HCT116 (cell line): Measurements from ENCODE around the gene RABL3. TPM values are rescaled to one million over a fixed set of nuclear protein-coding genes. Genes with fewer than 3 reads are reported as not detected.

Experiments used
- ATAC-seq: fragments of 200-7000 bp; cut with Tn5 transposase; 2 replicates; pipeline ENCODE4 v1.9.1; 2020; ENCODE audit warnings: mild to moderate bottlenecking, moderate library complexity
- BruUV-seq: library from RNA; stranded (reverse); fragments of 400-500 nt; replicated peaks from 2 replicates; lab custom pipeline; 2021; lab: Mats Ljungman, UMichigan
- CTCF ChIA-PET: fragments of 300-600 bp; sonication (Branson Sonifier 250); formaldehyde crosslinking; loops from one replicate; lab custom pipeline; 2021; ENCODE audit warnings: antibody characterized with exemption; lab: Charles Lee
- POLR2A ChIA-PET: fragments of 300-600, 350-600 bp; sonication (Branson Sonifier 250); formaldehyde crosslinking; loops from one replicate; lab custom pipeline; 2021; ENCODE audit warnings: antibody characterized with exemption; lab: Charles Lee
- RAD21 ChIA-PET, 2 experiments: fragments of 300-600 bp; sonication (Branson Sonifier 250); formaldehyde crosslinking; loops; one replicate each; lab custom pipeline; 2023; ENCODE audit warnings: low total read pairs in 2 of 2; ENCODE audit not compliant: uncharacterized antibody in 2 of 2, unreplicated experiment in 2 of 2, low non-redundant PET in 1 of 2; lab: Charles Lee
- DNase-seq: peaks from one replicate; pipeline ENCODE4 v3.0.0-alpha.2; 2010; ENCODE audit warnings: low read depth, low spot score
- H2AFZ ChIP-seq: fragments of 200-600 bp; shearing (Covaris generic), sonication (generic); 2 replicates; pipeline ENCODE4 v1.6.1; 2017; ENCODE audit warnings: low read depth, mixed run types, mixed read lengths, antibody characterized with exemption, low read length; ENCODE audit not compliant: poor library complexity, severe bottlenecking
- H3K27ac ChIP-seq: 2 replicates; pipeline ENCODE4 v1.5.1; 2012; ENCODE audit warnings: low read depth, low read length
- H3K27me3 ChIP-seq: fragments of 200-600 bp; sonication (generic); 2 replicates; pipeline ENCODE4 v1.6.1; 2016; ENCODE audit warnings: mixed run types, low read length, mixed read lengths; ENCODE audit not compliant: insufficient read depth
- H3K36me3 ChIP-seq, 2 experiments: fragments of 200-500 bp in 1 of 2; fragments of 200-600 bp in 1 of 2; sonication (Bioruptor generic) in 1 of 2; sonication (generic) in 1 of 2; 2 replicates each; pipeline versions ENCODE4 v1.5.1 to v1.6.1; 2014 to 2016; ENCODE audit warnings: low read length in 2 of 2, inconsistent platforms in 1 of 2, mixed read lengths in 1 of 2, mixed run types in 1 of 2; ENCODE audit not compliant: insufficient read depth in 2 of 2, control insufficient read depth in 1 of 2
- H3K4me1 ChIP-seq, 2 experiments: fragments of 200-600 bp in 1 of 2; sonication (generic) in 1 of 2; 2 replicates each; pipeline versions ENCODE4 v1.5.1 to v1.6.1; 2012 to 2017; ENCODE audit warnings: low read length in 2 of 2, inconsistent platforms in 1 of 2, mild to moderate bottlenecking in 1 of 2, mixed read lengths in 1 of 2, mixed run types in 1 of 2, moderate library complexity in 1 of 2; ENCODE audit not compliant: insufficient read depth in 2 of 2, control insufficient read depth in 1 of 2
- H3K4me2 ChIP-seq: fragments of 200-600 bp; sonication (generic); 2 replicates; pipeline ENCODE4 v1.6.1; 2017; ENCODE audit warnings: mixed run types, low read length, mixed read lengths
- H3K4me3 ChIP-seq, 2 experiments: fragments of 200-600 bp in 1 of 2; sonication (generic) in 1 of 2; replicated peaks in 1 of 2; 2 replicates each; pipeline ENCODE4 v1.5.1; 2011 to 2016; ENCODE audit warnings: low read length in 2 of 2, control low read depth in 1 of 2, low read depth in 1 of 2, mild to moderate bottlenecking in 1 of 2, mixed read lengths in 1 of 2, mixed run types in 1 of 2
- H3K79me2 ChIP-seq: fragments of 200-600 bp; sonication (generic); 2 replicates; pipeline ENCODE4 v1.6.1; 2017; ENCODE audit warnings: mild to moderate bottlenecking, mixed run types, low read length, moderate library complexity, mixed read lengths; ENCODE audit not compliant: insufficient read depth
- H3K9ac ChIP-seq: fragments of 200-600 bp; sonication (generic); 2 replicates; pipeline ENCODE4 v1.6.1; 2016; ENCODE audit warnings: low read length, mixed read lengths
- H3K9me2 ChIP-seq: fragments of 200-600 bp; sonication (generic), shearing (Covaris generic); 2 replicates; pipeline ENCODE4 v1.6.1; 2017; ENCODE audit warnings: mixed run types, mild to moderate bottlenecking, moderate library complexity; ENCODE audit not compliant: insufficient read depth
- H3K9me3 ChIP-seq, 2 experiments: fragments of 200-500 bp in 1 of 2; fragments of 200-600 bp in 1 of 2; sonication (Bioruptor generic) in 1 of 2; sonication (generic) in 1 of 2; 2 replicates each; pipeline ENCODE4 v1.6.1; 2014 to 2017; ENCODE audit warnings: low read length in 2 of 2, mixed read lengths in 2 of 2, inconsistent platforms in 1 of 2, low read depth in 1 of 2, mild to moderate bottlenecking in 1 of 2, mixed run types in 1 of 2, moderate library complexity in 1 of 2; ENCODE audit not compliant: control insufficient read depth in 1 of 2, insufficient read depth in 1 of 2
- H4K20me1 ChIP-seq: fragments of 200-600 bp; sonication (generic), shearing (Covaris generic); 2 replicates; pipeline ENCODE4 v1.6.1; 2017; ENCODE audit warnings: mixed run types, mild to moderate bottlenecking, moderate library complexity; ENCODE audit not compliant: insufficient read depth
- ATF3 ChIP-seq: IDR thresholded peaks from 2 replicates; pipeline ENCODE4 v1.6.1; 2012
- CBX3 ChIP-seq: IDR thresholded peaks from 2 replicates; pipeline ENCODE4 v1.6.1; 2012; ENCODE audit warnings: low read depth
- CEBPB ChIP-seq: IDR thresholded peaks from 2 replicates; pipeline ENCODE4 v1.6.1; 2012; ENCODE audit warnings: low read depth
- CTCF ChIP-seq, 3 experiments: fragments of 200-600 bp in 1 of 3; sonication (generic) in 1 of 3; IDR thresholded peaks in 2 of 3; conservative IDR thresholded peaks in 1 of 3; 2 replicates each; pipeline ENCODE4 v1.5.1; 2012 to 2017; ENCODE audit warnings: low read depth in 2 of 3, low read length in 2 of 3, antibody characterized with exemption in 1 of 3, borderline replicate concordance in 1 of 3, control low read depth in 1 of 3, mild to moderate bottlenecking in 1 of 3, mixed read lengths in 1 of 3, mixed run types in 1 of 3, moderate library complexity in 1 of 3; ENCODE audit not compliant: insufficient read depth in 1 of 3
- EGR1 ChIP-seq: IDR thresholded peaks from 2 replicates; pipeline ENCODE4 v1.6.1; 2012; ENCODE audit warnings: low read depth
- ELF1 ChIP-seq: IDR thresholded peaks from 2 replicates; pipeline ENCODE4 v1.6.1; 2012; ENCODE audit warnings: low read depth, borderline replicate concordance
- EZH2 ChIP-seq: fragments of 200-600 bp; sonication (generic); IDR thresholded peaks from 2 replicates; pipeline ENCODE4 v1.6.1; 2017; ENCODE audit warnings: antibody characterized with exemption, mixed run types
- EZH2phosphoT487 ChIP-seq: fragments of 200-600 bp; IDR thresholded peaks from 2 replicates; pipeline ENCODE4 v1.6.1; 2018; ENCODE audit warnings: antibody characterized with exemption, borderline replicate concordance
- FOSL1 ChIP-seq: IDR thresholded peaks from 2 replicates; pipeline ENCODE4 v1.6.1; 2012; ENCODE audit warnings: low read depth
- JUND ChIP-seq: IDR thresholded peaks from 2 replicates; pipeline ENCODE4 v1.6.1; 2012
- MAX ChIP-seq: IDR thresholded peaks from 2 replicates; pipeline ENCODE4 v1.6.1; 2012
- POLR2AphosphoS5 ChIP-seq: IDR thresholded peaks from 2 replicates; pipeline ENCODE4 v1.6.1; 2011; ENCODE audit warnings: mild to moderate bottlenecking, low read depth, low read length, moderate library complexity
- RAD21 ChIP-seq: IDR thresholded peaks from 2 replicates; pipeline ENCODE4 v1.6.1; 2012; ENCODE audit warnings: low read depth, mild to moderate bottlenecking
- REST ChIP-seq: IDR thresholded peaks from 2 replicates; pipeline ENCODE4 v1.6.1; 2012; ENCODE audit warnings: low read depth
- SIN3A ChIP-seq: IDR thresholded peaks from 2 replicates; pipeline ENCODE4 v1.6.1; 2012; ENCODE audit warnings: low read depth
- SP1 ChIP-seq: IDR thresholded peaks from 2 replicates; pipeline ENCODE4 v1.6.1; 2012; ENCODE audit warnings: low read depth
- SRF ChIP-seq: IDR thresholded peaks from 2 replicates; pipeline ENCODE4 v1.6.1; 2012; ENCODE audit warnings: low read depth
- TCF7L2 ChIP-seq: IDR thresholded peaks from 2 replicates; pipeline ENCODE4 v1.7.0; 2011; ENCODE audit warnings: borderline replicate concordance, inconsistent platforms; ENCODE audit not compliant: insufficient read depth, insufficient read length; ENCODE audit errors: extremely low read depth
- ZBTB33 ChIP-seq: IDR thresholded peaks from 2 replicates; pipeline ENCODE4 v1.6.1; 2011; ENCODE audit warnings: mild to moderate bottlenecking, low read length, moderate library complexity; ENCODE audit not compliant: insufficient replicate concordance; ENCODE audit errors: extremely low read depth
- ZNF274 ChIP-seq: fragments of 200-500 bp; sonication (Bioruptor generic); IDR thresholded peaks from 2 replicates; pipeline ENCODE4 v1.6.1; 2014; ENCODE audit warnings: mild to moderate bottlenecking, low read depth, low read length, inconsistent platforms
- intact Hi-C: fragments of 100-400 bp; cut with micrococcal nuclease; formaldehyde crosslinking; loops from 2 replicates; pipeline ENCODE4 v1.10.0; 2022
- total RNA-seq: library from RNA; stranded (reverse); gene quantifications from one replicate; pipeline ENCODE4 v1.2.1, GENCODE V29; 2021; ENCODE audit not compliant: unreplicated experiment

Gene RABL3
- total RNA-seq, 1 experiment from 2014 or later = 23.8 TPM

- RAD21 ChIA-PET = no interaction called here
- ATAC-seq = no peak
- no TSS peak for BruUV-seq
- DNase-seq = no peak
- H3K9ac ChIP-seq = no peak overlapping the region
- no peak overlapping the region for H3K4me2 ChIP-seq
- H3K9me2 ChIP-seq = no peaks in the 10 kb centered on the region
- no peak overlapping the region for H2AFZ ChIP-seq
- H3K4me3 ChIP-seq = no peak overlapping the region
- H3K27me3 ChIP-seq = no peaks in the 10 kb centered on the region
- H4K20me1 ChIP-seq = no peaks in the 10 kb centered on the region
- no peak overlapping the region for H3K27ac ChIP-seq
- CTCF ChIA-PET = no interaction called here
- no peaks in the 10 kb centered on the region for H3K79me2 ChIP-seq
- POLR2A ChIA-PET = no interaction called here
- no peaks in the 10 kb centered on the region for H3K36me3 ChIP-seq
- H3K4me1 ChIP-seq = peaks cover 0 to 11% of the 10 kb centered on the region in 2 experiments; a peak in 3 of 4 replicates
- H3K9me3 ChIP-seq = 0 out of 4 replicates have a peak, but pooled peaks cover 0 to 3% of the 10 kb centered on the region in 2 experiments
- intact Hi-C loops = no loop called here
- TF ChIP-seq CBX3 (no peak), EZH2 (no peak), CTCF (IDR thresholded peaks at IDR 0.05 in 2 of 3, conservative IDR thresholded peaks at IDR 0.05 in 1 of 3; ENCODE audit: borderline replicate concordance in 1 of 3, insufficient read depth in 1 of 3, low read depth in 2 of 3, low read length in 2 of 3) (no peak), FOSL1 (no peak), MAX (no peak), ZNF274 (no peak), SIN3A (no peak), EGR1 (no peak), ELF1 (no peak), EZH2phosphoT487 (no peak), RAD21 (no peak), TCF7L2 (no peak), REST (no peak), ZBTB33 (no peak), JUND (no peak), ATF3 (no peak), POLR2AphosphoS5 (no peak), CEBPB (no peak), SRF (no peak), SP1 (no peak)
These were observed 60.7 kb downstream of the RABL3 start for GRCh38 chr3:120681506-120682038.
